ENCODE results near the gene XPR1.
"Not testable (repeated sequence)": the region's sequence is repeated elsewhere in the genome, so short reads cannot be mapped to it uniquely, and the experiment has no call there.

Gene XPR1

GRCh38 chr1:180838535-180838934, 206.7 kb downstream of the XPR1 start:
- no peak for DNase-seq (ENCODE audit: low read depth, low spot score)

- DNase-seq (ENCODE audit: low read depth, low spot score), result no peak
Observed at GRCh38 chr1:180839547-180839946, 207.7 kb downstream of the XPR1 start.

GRCh38 chr1:180841415-180841814, 209.6 kb downstream of the XPR1 start:
- DNase-seq (ENCODE audit: low read depth, low spot score), result no peak

GRCh38 chr1:180842052-180842451, 210.2 kb downstream of the XPR1 start:
- no peak for DNase-seq (ENCODE audit: low read depth, low spot score)

- no peak for DNase-seq (ENCODE audit: low read depth, low spot score)
Observed at GRCh38 chr1:180842491-180843275, 210.9 kb downstream of the XPR1 start.

GRCh38 chr1:180845352-180845751, 213.5 kb downstream of the XPR1 start:
- no peak for DNase-seq (ENCODE audit: low read depth, low spot score)

- DNase-seq (ENCODE audit: low read depth, low spot score), result no peak
Observed at GRCh38 chr1:180848191-180848590, 216.4 kb downstream of the XPR1 start.

GRCh38 chr1:180849031-180849775, 217.4 kb downstream of the XPR1 start:
- DNase-seq (ENCODE audit: low read depth, low spot score), result no peak

GRCh38 chr1:180851995-180852887, 220.4 kb downstream of the XPR1 start:
- no peak for DNase-seq (ENCODE audit: low read depth, low spot score)

- DNase-seq (ENCODE audit: low read depth, low spot score), result no peak
Observed at GRCh38 chr1:180854001-180854400, 222.2 kb downstream of the XPR1 start.

GRCh38 chr1:180854456-180854855, 222.6 kb downstream of the XPR1 start:
- DNase-seq (ENCODE audit: low read depth, low spot score), result no peak

- DNase-seq (ENCODE audit: low read depth, low spot score), result not testable (repeated sequence)
Observed at GRCh38 chr1:180857947-180858725, 226.3 kb downstream of the XPR1 start.

- DNase-seq (ENCODE audit: low read depth, low spot score), result no peak
Observed at GRCh38 chr1:180859306-180859705, 227.5 kb downstream of the XPR1 start.

- no peak for DNase-seq (ENCODE audit: low read depth, low spot score)
Observed at GRCh38 chr1:180860535-180860934, 228.7 kb downstream of the XPR1 start.

GRCh38 chr1:180862305-180862704, 230.5 kb downstream of the XPR1 start:
- no peak for DNase-seq (ENCODE audit: low read depth, low spot score)

GRCh38 chr1:180863158-180863775, 231.4 kb downstream of the XPR1 start:
- DNase-seq (ENCODE audit: low read depth, low spot score), result no peak

- no peak for DNase-seq (ENCODE audit: low read depth, low spot score)
Observed at GRCh38 chr1:180881806-180882509, 250.1 kb downstream of the XPR1 start.

GRCh38 chr1:180884588-180885300, 252.9 kb downstream of the XPR1 start:
- DNase-seq (ENCODE audit: low read depth, low spot score), result no peak

GRCh38 chr1:180886338-180886737, 254.5 kb downstream of the XPR1 start:
- no peak for DNase-seq (ENCODE audit: low read depth, low spot score)
